HG03066 (cell line): ENCODE data around the gene AUTS2.

Source experiments
- ATAC-seq: cut with Tn5 transposase; IDR thresholded peaks from one replicate; pipeline ENCODE4 v1.9.1; 2021; ENCODE audit warnings: low read depth; ENCODE audit not compliant: unreplicated experiment

The AUTS2 gene

DNA sequence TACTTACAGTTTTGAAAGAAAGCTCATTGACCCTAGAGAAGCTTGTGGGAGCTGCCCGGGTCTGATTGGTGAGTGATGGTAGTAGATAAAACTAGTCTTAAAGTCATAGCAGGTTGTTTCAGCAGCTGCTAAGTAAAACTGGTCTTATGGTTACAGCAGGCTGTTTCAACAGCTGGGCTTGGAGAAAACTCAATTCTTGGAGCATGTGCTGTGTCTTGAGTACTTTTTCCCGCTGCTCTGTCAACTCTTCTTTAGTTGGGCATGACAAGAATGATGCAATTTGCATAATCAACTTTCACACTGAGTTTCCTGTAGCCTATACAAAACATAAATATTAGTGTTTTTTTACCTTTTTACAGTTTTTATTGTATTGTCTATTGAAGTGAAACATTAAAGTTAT is 707.9 kb downstream of the AUTS2 start:
- no peak for ATAC-seq

DNA sequence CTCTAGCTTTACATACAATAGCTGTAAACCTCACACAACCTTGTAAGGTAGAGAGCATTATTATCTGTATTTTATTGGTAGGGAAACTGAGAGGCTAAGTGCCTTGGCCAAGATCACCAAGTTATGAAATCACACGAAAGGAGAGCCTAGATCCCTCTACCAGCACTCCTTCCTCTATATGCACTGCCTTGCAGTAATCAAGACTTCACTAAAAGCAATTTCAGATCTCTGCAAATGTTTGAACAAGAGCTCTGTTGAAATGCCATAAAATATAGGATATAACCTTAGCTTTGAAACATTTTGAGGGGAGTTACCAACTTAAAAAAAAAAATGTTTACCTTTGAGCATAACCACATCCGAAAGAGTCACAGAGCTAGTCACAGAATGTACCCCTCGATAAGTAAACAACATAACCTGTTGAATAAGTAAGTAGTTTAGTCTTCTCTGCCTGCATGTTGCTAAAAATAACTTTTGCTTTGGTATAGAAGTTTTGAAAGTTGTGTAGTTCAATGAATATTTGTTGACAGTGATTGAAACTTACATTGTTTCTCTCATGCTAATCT is 709.4 kb downstream of the AUTS2 start:
- no peak for ATAC-seq

DNA sequence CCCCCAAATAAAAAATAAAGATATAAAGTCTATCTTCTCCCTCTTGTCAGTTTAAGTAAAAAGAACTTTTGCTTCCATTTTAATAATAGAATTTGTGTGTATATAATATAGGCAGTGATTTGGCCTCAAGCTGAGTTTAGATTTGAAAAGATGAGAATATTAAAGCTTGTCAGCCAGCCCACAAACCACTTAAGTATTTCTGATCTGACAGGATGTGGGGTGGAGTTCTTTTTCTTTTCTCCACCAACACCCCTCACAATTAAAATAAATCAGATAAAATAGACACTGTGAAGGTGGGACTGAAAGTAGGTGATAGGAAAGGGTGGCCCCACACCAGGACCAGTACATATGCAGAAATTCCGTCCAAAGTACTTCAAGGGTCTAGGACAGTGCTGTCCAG is 714.1 kb downstream of the AUTS2 start:
- no peak for ATAC-seq

DNA sequence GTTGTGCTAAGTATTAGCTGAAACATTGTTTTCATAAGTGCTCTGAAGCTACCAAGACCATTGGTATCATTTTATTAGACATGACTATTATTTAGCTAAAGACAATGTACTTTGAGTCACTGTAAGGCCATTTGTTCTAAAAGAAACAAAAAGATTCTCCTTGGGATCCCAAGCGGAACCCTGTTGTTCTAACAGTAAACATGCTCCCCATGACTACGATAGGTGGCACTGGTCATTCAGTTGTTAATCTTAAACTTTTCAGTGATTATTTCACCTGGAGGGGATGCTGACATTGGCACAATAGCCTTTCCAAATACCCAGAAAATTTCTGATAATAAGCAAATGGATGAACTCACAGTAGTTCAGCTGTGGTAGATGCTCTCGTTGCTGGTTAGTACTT is 715.0 kb downstream of the AUTS2 start:
- ATAC-seq = no peak

DNA sequence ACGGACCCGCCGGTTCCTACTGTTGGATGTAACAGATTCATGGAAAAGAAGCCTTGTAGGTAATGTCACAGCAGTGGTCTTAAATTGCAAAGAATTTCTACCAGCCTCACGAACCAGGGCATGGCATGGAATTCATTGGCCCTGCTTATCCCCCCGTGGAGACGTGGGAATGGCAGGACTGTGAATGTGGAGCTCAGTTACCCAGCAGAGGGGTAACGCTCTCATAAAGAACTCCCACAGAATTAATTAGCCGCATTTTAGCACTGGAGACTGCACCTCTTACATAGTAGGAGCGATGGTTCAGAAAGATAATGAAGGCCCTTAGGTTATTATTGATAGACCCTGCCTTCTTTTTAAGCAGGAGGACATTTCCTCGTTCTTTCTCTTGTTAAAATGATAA is 715.4 kb downstream of the AUTS2 start:
- ATAC-seq = no peak

DNA sequence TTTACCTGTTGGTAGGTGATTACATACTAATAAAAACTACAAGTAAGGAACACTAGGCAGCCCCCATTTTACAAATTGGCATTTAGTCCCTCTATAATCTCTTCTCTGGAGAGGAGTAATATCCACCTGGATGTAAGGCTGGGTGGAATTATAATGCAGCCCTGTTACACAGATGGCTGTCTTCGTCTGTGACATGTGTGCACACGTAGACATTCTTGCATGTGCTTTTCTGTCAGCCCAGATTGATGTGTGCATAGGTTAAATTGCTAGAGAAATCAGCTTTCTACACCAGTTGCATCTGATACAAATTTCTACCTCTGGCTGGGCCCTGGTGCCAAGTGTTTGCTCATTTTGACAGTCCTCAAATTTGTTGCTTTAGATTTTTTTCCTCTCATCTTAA is 715.9 kb downstream of the AUTS2 start:
- ATAC-seq = no peak

DNA sequence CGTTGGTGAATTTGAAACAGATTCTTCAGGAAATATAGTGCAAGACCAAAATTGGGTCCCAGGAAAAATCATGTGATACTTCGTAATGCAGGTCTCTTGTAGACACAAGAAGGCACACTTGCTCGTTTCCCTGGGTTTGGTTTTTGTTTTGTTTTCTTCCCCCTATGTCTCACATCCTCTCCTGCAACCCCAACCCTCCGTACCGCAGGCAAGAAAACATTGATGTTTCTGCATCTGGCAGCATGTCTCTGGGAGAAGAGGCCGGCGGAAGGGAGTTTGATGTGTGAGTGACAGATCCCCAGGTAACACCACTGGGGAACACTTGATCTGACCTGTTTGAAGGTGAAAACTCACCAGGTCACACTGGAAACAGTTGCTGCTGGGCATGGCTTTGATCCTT is 718.5 kb downstream of the AUTS2 start:
- ATAC-seq = no peak

- no peak for ATAC-seq
These were observed 719.1 kb downstream of the AUTS2 start for GRCh38 chr7:70317356-70317755.

DNA sequence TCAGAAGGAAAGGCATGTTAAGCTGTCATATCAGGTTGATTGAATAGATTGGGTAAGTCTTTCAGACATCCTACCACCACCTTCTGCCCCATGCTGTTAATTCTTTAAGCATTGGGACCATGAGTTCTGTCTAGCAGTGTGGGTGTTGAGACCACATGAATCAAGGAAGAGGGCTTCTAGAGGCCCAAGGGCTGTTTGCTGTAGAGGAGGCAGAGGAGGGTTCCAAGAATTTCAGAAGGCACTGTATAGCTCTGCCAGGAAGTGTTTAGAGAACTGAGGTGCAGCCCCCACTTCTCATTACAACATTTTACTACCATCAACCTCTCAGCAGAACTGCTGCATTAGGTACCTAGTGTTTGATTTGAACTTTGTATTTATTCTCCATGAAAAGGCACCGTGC is 720.2 kb downstream of the AUTS2 start:
- ATAC-seq = no peak

- ATAC-seq = no peak
These were observed 720.8 kb downstream of the AUTS2 start for GRCh38 chr7:70319057-70319456.

DNA sequence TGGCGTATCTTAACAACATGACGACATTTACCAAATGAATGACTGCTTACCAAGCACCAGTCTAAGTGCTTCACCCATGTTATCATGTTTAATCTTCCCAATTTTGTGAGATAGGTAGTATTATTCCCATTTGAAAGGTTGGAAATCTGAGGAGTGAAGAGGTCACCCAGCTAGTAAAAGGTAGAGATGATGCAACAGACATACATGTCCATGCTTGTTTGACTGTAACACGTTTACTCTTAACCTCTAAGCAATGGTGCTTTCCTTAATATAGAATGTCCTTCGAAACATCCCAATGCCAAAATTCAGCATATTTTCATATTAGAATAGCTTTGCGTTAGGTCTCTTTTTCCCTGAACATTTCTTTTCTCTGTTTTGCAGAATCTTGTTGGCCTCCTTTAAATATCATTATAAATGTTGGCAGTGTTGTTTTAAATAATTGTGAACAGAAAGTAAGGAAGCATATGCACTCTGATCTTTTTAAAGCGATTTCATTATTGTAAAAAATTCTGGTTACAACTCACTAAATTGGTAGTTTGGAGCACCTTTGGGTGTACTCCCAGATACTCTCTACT is 722.8 kb downstream of the AUTS2 start:
- ATAC-seq = no peak

GRCh38 chr7:70322856-70323255 is 724.6 kb downstream of the AUTS2 start:
- ATAC-seq = no peak

GRCh38 chr7:70325509-70326101 is 727.3 kb downstream of the AUTS2 start:
- ATAC-seq = no peak

DNA sequence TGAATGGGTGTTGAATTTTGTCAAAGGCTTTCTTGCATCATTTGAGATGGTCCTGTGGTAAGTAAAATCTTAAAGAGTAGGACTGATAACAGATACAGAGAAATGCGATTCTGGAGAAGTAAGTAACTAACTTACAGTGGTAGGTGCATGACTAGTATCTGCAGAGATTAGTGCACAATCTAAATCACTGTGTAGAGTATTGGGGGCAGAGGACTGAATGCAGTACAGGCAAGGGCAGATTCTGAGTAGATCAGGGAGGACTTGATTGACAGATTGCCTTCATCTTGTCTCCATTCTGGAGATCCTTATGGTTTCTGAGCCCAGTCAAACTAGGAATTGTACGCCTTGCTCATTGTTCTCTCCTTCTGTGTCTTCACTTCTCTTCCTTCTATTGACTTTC is 736.0 kb downstream of the AUTS2 start:
- no peak for ATAC-seq

DNA sequence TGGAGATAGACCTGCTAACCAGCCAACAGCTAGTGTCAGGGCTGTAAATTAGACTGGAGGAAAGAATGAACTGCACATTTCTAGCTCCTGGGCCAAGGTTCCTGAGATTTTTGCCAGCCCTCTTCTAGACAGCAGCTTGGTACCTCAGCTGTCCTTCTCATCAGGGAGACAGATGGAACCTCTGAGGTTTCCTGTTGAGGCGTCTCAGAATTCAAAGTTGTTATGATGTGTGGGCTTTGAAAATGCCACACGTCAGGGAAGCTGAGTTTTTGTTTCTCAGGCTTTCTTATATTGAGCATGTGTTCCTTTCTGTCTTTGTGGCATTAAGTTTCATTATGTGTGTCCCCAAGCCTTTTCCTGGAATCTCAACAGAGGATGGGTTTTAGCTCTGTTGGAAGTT is 736.6 kb downstream of the AUTS2 start:
- ATAC-seq = no peak

GRCh38 chr7:70336536-70336935 is 738.3 kb downstream of the AUTS2 start:
- ATAC-seq = no peak

DNA sequence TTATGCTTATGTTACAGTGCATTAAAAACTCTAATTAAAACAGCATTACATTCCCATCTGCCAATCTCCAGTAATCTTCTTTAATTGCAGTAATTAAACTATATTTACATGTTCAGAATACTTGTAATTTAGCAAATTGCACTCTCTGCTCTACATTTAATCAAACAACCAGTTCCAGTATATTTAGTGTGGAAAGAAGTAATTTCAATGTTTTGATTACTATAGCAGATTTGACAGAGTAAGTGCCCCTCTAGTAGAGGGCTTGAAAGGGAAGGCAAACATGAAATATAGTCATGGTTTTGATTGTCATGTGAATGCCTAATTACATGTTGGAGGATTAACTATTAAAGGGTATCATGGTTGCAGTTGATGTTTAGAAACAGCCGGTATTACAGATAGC is 739.7 kb downstream of the AUTS2 start:
- ATAC-seq = no peak

DNA sequence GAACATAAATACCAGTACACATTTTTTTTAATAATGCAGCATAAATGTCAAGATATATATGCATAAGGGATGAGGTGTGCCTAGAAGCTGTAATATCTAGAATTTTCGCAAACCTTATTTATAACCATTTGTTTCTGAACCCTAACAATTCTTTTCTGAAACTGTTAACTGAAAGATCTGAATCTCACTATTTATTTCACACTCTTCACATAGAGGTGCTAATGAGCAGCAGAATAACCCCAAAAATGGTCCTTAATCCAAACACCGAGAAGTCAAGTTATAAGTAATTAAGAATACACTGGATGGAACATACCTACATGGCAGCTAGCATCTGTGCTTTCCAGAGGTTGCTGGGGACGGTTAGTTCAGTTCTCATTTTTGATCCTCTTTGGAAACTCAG is 742.0 kb downstream of the AUTS2 start:
- no peak for ATAC-seq

DNA sequence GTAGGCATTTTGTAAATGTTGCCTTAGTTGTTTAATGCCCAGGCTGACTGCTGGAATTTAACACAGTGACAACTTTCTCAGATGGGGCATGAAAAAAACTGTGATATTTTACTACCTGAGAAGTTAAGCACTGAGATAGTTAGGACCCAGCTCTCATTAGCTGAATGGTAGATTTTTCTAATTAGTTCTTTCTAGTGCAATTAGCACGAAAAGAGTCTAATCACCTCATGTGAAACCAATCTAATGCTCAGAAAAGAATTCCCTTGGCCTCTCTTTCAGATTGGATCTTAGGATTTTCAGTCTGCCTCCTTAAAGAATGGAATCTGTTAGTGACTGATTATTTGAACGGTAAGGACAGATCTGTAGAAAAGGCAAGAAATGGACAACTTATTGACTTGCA is 743.2 kb downstream of the AUTS2 start:
- no peak for ATAC-seq

- ATAC-seq = no peak
These were observed 745.2 kb downstream of the AUTS2 start for GRCh38 chr7:70343519-70343918.

DNA sequence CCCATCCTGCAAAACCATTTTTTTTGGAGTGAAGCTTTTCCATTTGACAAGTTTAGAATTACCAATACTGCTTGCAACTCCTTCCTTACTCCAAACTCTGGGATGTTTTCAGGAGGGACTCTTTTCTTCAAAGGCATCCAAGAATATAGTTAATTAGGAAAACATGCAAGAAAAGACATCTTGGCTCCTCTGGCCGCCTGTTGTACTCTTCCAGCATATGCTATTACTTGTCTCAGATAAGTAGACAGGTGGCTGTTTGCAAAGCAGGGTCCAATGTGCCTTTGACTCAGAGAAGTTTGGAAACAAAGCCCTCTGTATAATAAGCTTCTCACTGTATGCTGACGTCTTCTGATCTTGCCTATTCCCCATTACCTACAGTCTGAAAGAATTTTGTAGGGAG is 746.5 kb downstream of the AUTS2 start:
- no peak for ATAC-seq

DNA sequence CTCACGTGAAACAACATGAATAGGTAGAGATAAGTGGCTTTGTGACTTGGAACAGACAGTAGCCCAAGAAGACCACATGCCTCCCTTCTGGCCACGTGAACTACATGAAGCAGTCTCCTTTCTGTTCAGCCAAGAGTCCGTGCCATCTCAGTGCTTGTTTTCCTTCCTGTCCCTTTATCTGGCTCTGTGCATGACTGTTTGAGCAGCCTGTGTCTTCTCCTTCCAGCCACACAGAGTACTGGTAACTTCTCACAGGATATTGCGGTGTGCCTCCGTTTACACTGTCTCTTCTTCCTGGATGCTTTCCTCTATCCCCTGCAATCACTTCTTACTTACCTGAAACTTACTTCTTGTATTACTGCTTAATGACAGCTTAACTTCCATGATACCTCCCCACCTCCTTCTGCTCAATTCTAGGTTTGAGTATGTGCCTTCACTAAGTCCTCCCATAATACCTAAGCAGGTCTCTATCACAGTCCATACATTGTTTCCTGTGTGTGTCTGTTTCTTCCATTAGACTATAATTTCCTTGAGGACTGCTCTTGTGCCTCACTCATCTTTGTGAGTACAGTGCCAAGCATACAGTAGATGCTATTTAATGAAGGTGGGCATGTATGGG is 748.7 kb downstream of the AUTS2 start:
- no peak for ATAC-seq
